GM21619 (cell line): ENCODE results near the gene FOXI1.
"Not testable (repeated sequence)": the region's sequence is repeated elsewhere in the genome, so short reads cannot be mapped to it uniquely, and the experiment has no call there.

ENCODE experiments used
- ATAC-seq: cut with Tn5 transposase; IDR thresholded peaks from one replicate; pipeline ENCODE4 v1.9.1; 2021; ENCODE audit not compliant: unreplicated experiment

FOXI1 gene

GRCh38 chr5:170092455-170093101 lies 13.1 kb upstream of the FOXI1 start:
- no peak for ATAC-seq

DNA sequence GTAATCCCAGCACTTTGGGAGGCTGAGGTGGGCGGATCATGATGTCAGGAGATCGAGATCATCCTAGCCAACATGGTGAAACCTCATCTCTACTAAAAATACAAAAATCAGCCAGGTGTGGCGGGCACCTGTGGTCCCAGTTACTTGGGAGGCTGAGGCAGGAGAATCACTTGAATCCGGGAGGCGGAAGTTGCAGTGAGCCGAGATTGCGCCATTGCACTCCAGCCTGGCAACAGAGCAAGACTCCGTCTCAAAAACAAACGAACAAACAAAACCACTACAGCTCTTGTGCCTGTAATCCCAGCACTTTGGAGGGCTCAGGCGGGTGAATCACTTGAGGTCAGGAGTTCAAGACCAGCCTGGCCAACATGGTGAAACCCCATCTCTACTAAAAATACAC lies 11.4 kb upstream of the FOXI1 start:
- ATAC-seq = not testable (repeated sequence)

GRCh38 chr5:170095646-170096045 lies 10.1 kb upstream of the FOXI1 start:
- no peak for ATAC-seq

DNA sequence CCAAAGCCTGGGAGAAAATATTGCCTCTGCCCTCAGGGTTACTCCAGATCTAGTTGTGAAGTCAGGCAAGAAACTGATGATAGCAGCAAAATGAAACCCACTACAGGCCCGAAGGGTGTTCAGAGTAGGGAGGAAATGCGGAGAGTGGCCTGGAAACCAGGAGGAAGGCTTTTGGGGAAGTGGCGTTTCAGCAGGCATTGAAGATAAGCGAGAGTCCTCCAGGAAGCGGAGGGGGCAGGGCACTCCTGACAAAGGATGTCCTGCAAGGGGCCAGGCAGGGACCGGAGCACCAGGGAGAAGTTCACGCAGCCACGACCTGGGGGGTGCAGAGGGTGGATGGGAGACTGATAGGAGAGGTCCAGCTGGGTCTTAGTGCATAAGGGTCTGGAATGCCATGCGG lies 7.8 kb upstream of the FOXI1 start:
- no peak for ATAC-seq

DNA sequence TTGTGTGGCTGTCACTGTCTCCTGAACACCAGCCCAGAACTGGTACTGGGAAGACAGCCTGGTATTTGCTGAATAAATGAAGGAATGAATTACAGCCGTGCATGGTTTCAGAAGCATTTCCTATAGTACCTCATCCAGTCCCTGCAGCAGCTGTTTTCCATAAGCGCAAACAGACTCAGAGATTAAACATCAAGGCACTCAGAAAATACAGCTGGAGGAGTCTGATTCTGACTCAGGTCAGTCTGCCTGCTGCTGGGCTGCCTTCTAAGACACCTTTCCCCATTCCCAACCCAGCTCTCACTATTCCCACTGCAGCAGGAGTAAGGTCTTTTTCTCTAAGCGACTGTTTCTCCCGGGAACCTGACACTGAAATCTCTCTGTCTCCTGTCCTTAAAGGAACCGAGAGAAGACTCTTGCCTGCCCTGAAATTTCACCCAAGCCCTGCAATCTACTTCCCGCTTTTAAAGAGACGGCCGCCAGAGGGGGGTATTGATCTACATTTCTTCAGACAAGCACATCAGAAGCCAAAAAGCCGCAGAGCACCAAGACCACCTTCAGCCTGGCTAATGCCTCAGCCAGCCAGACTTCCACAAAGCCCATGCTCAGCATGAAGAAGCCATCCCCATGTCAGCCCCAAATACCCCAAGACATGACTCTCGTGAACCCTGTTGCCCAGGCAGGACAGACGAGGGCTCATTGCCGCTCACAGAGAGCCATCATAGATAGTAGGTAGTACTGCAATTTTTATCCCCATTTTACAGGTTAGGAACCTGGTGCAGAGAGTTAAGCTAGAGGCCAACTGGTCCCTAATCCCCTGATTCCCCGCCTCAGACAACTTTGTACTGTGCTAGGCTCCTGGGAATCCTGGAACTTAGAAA lies 5.4 kb upstream of the FOXI1 start:
- ATAC-seq = peak; percentile 72

DNA sequence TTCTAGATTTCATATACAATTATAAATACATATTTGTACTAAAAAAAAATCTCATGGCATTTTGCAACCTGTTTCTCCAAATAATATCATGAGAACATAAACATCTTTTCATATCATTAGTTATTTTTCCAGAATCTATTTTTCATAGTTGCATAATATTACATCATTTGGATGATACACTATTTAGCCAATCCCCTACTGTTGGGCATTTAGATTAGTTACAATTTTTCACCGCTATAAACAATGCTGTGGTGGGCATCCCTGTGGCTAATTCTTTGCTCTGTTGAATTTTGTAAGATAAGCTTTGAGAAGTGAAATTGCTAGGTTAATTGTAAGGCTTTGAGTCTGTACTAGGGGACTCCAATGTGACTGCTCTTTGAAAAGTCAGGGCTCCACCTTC lies 2.2 kb upstream of the FOXI1 start:
- no peak for ATAC-seq

- ATAC-seq = no peak
Measured at GRCh38 chr5:170104299-170104698, 1.4 kb upstream of the FOXI1 start.

DNA sequence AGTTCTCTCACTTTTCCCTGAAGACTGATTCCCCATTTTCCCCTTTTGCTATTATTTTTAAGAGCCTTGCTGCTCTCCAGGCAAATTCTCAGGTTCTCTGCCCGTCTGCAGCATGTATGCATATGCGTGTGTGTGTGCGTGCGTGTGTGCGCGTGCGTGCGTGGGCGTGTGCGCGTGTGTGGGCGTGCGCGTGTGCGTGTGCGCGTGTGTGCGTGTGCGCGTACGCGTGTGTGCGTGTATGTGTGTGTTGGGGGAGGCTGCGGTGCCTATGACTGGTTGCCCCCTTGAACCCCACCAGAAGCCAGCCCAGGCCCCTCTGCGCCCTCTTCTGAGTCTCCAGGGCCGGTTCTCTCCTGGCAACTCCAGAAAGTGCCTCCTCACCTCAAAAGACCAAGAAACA lies 987 bp upstream of the FOXI1 start:
- ATAC-seq = no peak

GRCh38 chr5:170107674-170108073 lies 2.0 kb downstream of the FOXI1 start:
- ATAC-seq = no peak

GRCh38 chr5:170108266-170108785 lies 2.6 kb downstream of the FOXI1 start:
- ATAC-seq = no peak

GRCh38 chr5:170109059-170110031 lies 3.6 kb downstream of the FOXI1 start:
- ATAC-seq = no peak

DNA sequence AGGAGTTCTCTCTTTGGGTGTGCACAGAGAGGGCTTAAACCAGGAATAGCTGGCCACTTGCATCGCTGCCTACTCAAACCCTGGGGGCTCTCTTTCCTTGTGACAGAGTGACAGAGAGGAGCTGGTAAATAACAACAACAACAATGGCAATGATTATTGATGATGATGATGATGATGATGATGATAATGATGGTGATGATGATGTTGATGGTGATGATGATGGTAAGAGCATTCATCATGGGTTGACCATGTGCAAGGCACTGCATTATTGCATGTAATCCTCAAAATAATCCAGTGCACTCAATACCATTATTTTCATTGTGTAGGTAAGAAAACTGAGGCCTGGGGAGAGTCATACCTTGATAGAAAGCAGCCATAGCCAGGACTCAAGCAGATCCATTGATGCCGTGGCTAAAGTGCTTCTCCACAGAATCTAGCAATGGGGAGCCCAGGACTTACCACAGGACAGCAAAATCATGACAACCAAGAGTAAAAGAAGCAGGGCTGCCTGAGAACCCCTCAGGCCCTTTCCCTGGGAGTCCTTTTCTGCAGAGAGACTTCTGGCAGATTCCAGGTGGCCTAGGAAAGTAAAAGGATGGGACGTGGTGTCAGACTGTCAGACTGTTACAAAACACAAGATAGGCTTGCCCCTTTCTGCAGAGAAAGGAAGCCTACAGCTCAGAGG lies 4.8 kb downstream of the FOXI1 start:
- ATAC-seq = no peak

GRCh38 chr5:170111088-170111785 lies 5.5 kb downstream of the FOXI1 start:
- ATAC-seq = no peak

- ATAC-seq = no peak
Measured at GRCh38 chr5:170112876-170113521, 7.3 kb downstream of the FOXI1 start.

DNA sequence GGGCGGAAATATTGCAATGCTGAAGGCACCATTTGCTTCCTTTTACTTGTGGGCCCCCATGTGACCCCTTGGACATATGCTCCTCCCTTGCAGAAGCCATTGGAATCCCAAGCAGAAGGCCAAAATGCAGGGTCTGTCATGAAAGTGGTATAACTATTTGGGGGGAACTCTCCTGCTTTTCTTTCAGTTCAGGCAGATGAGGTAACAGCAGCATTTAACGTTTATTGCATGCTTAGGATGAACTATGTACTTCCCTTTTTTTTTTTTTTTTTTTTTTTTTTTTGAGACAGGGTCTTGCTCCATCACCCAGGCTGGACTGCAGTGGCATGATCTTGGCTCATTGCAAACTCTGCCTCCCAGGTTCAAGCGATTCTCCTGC lies 7.8 kb downstream of the FOXI1 start:
- ATAC-seq = no peak

- no peak for ATAC-seq
Measured at GRCh38 chr5:170114271-170114670, 8.6 kb downstream of the FOXI1 start.

GRCh38 chr5:170115925-170116324 lies 10.2 kb downstream of the FOXI1 start:
- no peak for ATAC-seq

GRCh38 chr5:170117736-170118135 lies 12.0 kb downstream of the FOXI1 start:
- ATAC-seq = no peak

GRCh38 chr5:170120576-170120975 lies 14.9 kb downstream of the FOXI1 start:
- ATAC-seq = no peak
